Spinal cord (tissue), 10 donors: ENCODE results near the gene PIR. TPM values are rescaled to one million over a fixed set of nuclear protein-coding genes. Genes with fewer than 3 reads are reported as not detected.

Experiments used
- DNase-seq, 6 donors: peaks; one replicate each; pipeline versions ENCODE4 v3.0.0 to v3.0.0-alpha.2; 2013 to 2015; ENCODE audit warnings: low spot score in 6 of 6, low read depth in 4 of 6
- H3K27ac ChIP-seq: one replicate; pipeline ENCODE4 v1.5.1; 2013; ENCODE audit warnings: low read depth, low read length, control low read depth
- H3K27me3 ChIP-seq: one replicate; pipeline ENCODE4 v1.6.1; 2013; ENCODE audit warnings: low read length; ENCODE audit not compliant: control insufficient read depth, insufficient read depth
- H3K36me3 ChIP-seq: one replicate; pipeline ENCODE4 v1.6.1; 2013; ENCODE audit warnings: low read length; ENCODE audit not compliant: control insufficient read depth, insufficient read depth
- H3K4me1 ChIP-seq: one replicate; pipeline ENCODE4 v1.6.1; 2013; ENCODE audit warnings: low read length; ENCODE audit not compliant: control insufficient read depth, insufficient read depth
- H3K4me3 ChIP-seq: one replicate; pipeline ENCODE4 v1.5.1; 2013; ENCODE audit warnings: low read depth, low read length, control low read depth
- H3K9me3 ChIP-seq: one replicate; pipeline ENCODE4 v1.6.1; 2013; ENCODE audit warnings: low read length; ENCODE audit not compliant: control insufficient read depth, insufficient read depth
- WGBS: methylation state at CpG from one replicate; pipeline ENCODE4 v1.1.5; 2013; ENCODE audit warnings: missing lambda C conversion rate; ENCODE audit not compliant: insufficient coverage; 5-methylcytosine and 5-hydroxymethylcytosine counted together
- polyA plus RNA-seq, 2 donors: library from polyadenylated mRNA; unstranded; fragments of 120-200 nt; gene quantifications; one replicate each; pipeline ENCODE4 v1.2.1, GENCODE V29; 2013; ENCODE audit not compliant: insufficient read length in 2 of 2
- total RNA-seq, 2 donors: library from RNA; depleted of rRNA in 1 of 2; stranded (reverse); fragments of 120-200 nt in 1 of 2; fragments of >200 nt in 1 of 2; gene quantifications; one replicate each; pipeline versions ENCODE4 v1.2.3 to v1.2.4, GENCODE V29; 2013 to 2014
- donor health status: healthy.

PIR gene
- total and polyA plus RNA-seq, 4 donors: 5.3 to 9.9 (median 7.6) TPM

GRCh38 chrX:15512401-15512965, 19.4 kb upstream of the PIR start:
- H3K27me3 ChIP-seq: peaks cover 19% of the 10 kb centered on the region
- H3K4me1 ChIP-seq: no peaks in the 10 kb centered on the region
- H3K36me3 ChIP-seq: no peaks in the 10 kb centered on the region
- H3K4me3 ChIP-seq: no peak overlapping the region
- H3K9me3 ChIP-seq: no peaks in the 10 kb centered on the region
- no peak overlapping the region for H3K27ac ChIP-seq
- 66% methylated on average over 2 of the region's 4 CpGs for WGBS
- DNase-seq: no peak

GRCh38 chrX:15511563-15511962, 18.4 kb upstream of the PIR start:
- Histone ChIP-seq H3K9me3 (no peaks in the 10 kb centered on the region), H3K27me3 (peaks cover 21% of the 10 kb centered on the region), H3K4me3 (no peak overlapping the region), H3K27ac (no peak overlapping the region), H3K4me1 (no peaks in the 10 kb centered on the region), H3K36me3 (no peaks in the 10 kb centered on the region)
- peak in 2 of 6 donors; percentile 3 to 6 for DNase-seq
- WGBS: no CpG with 5 or more reads among the region's 1 CpG

GRCh38 chrX:15509845-15510244, 16.7 kb upstream of the PIR start:
- DNase-seq: no peak
- H3K27ac ChIP-seq: no peak overlapping the region
- no peaks in the 10 kb centered on the region for H3K36me3 ChIP-seq
- no peaks in the 10 kb centered on the region for H3K9me3 ChIP-seq
- H3K27me3 ChIP-seq: peaks cover 23% of the 10 kb centered on the region
- no peaks in the 10 kb centered on the region for H3K4me1 ChIP-seq
- no peak overlapping the region for H3K4me3 ChIP-seq

- WGBS: 67% methylated on average over 3 of the region's 5 CpGs
- no peak for DNase-seq
- H3K27me3 ChIP-seq: peaks cover 25% of the 10 kb centered on the region
- H3K36me3 ChIP-seq: no peaks in the 10 kb centered on the region
- H3K9me3 ChIP-seq: no peaks in the 10 kb centered on the region
- no peak overlapping the region for H3K27ac ChIP-seq
- no peak overlapping the region for H3K4me3 ChIP-seq
- H3K4me1 ChIP-seq: no peaks in the 10 kb centered on the region
Measured at GRCh38 chrX:15507005-15507404, 13.9 kb upstream of the PIR start.

GRCh38 chrX:15505101-15505500, 12.0 kb upstream of the PIR start:
- no peak overlapping the region for H3K27ac ChIP-seq
- no peaks in the 10 kb centered on the region for H3K9me3 ChIP-seq
- no peaks in the 10 kb centered on the region for H3K4me1 ChIP-seq
- H3K36me3 ChIP-seq: no peaks in the 10 kb centered on the region
- DNase-seq: no peak
- H3K4me3 ChIP-seq: no peak overlapping the region
- no CpG with 5 or more reads among the region's 3 CpGs for WGBS
- H3K27me3 ChIP-seq: peaks cover 19% of the 10 kb centered on the region

GRCh38 chrX:15504661-15505060, 11.5 kb upstream of the PIR start:
- Histone ChIP-seq H3K27ac (no peak overlapping the region), H3K36me3 (no peaks in the 10 kb centered on the region), H3K27me3 (peaks cover 21% of the 10 kb centered on the region), H3K9me3 (no peaks in the 10 kb centered on the region), H3K4me3 (no peak overlapping the region), H3K4me1 (no peaks in the 10 kb centered on the region)
- DNase-seq: no peak
- WGBS: no CpG with 5 or more reads among the region's 1 CpG

GRCh38 chrX:15501506-15501905, 8.4 kb upstream of the PIR start:
- no peak overlapping the region for H3K27ac ChIP-seq
- H3K36me3 ChIP-seq: no peaks in the 10 kb centered on the region
- H3K4me1 ChIP-seq: no peaks in the 10 kb centered on the region
- 87% methylated on average over 6 of the region's 9 CpGs for WGBS
- DNase-seq: no peak
- H3K4me3 ChIP-seq: no peak overlapping the region
- H3K27me3 ChIP-seq: peaks cover 31% of the 10 kb centered on the region
- no peaks in the 10 kb centered on the region for H3K9me3 ChIP-seq

- H3K4me1 ChIP-seq: no peaks in the 10 kb centered on the region
- no peaks in the 10 kb centered on the region for H3K36me3 ChIP-seq
- peaks cover 34% of the 10 kb centered on the region for H3K27me3 ChIP-seq
- H3K27ac ChIP-seq: no peak within 1 kb of the TSS
- WGBS: 69% methylated on average over 17 of the region's 18 CpGs
- no peak for DNase-seq
- H3K4me3 ChIP-seq: no peak within 1 kb of the TSS
- no peaks in the 10 kb centered on the region for H3K9me3 ChIP-seq
Measured at GRCh38 chrX:15500497-15500966, 7.4 kb upstream of the PIR start, which contains the start of gene BMX. TSS of gene BMX (plus strand) at chrX:15500807. CDS start at chrX:15508354, 7,547 bp downstream.

- Histone ChIP-seq H3K4me3 (no peak overlapping the region), H3K27ac (no peak overlapping the region), H3K36me3 (no peaks in the 10 kb centered on the region), H3K9me3 (no peaks in the 10 kb centered on the region), H3K4me1 (no peaks in the 10 kb centered on the region), H3K27me3 (peaks cover 31% of the 10 kb centered on the region)
- DNase-seq: no peak
- no CpG with 5 or more reads among the region's 3 CpGs for WGBS
Measured at GRCh38 chrX:15499976-15500375, 6.8 kb upstream of the PIR start.

- Histone ChIP-seq H3K36me3 (no peaks in the 10 kb centered on the region), H3K4me1 (no peaks in the 10 kb centered on the region), H3K27me3 (peaks cover 34% of the 10 kb centered on the region), H3K4me3 (no peak overlapping the region), H3K27ac (no peak overlapping the region), H3K9me3 (no peaks in the 10 kb centered on the region)
- no peak for DNase-seq
- WGBS: no CpG with 5 or more reads among the region's 2 CpGs
Measured at GRCh38 chrX:15498741-15499140, 5.6 kb upstream of the PIR start.
